ENCODE data around the gene NECAB2.

- no peak for TF ChIP-seq CTCF (IDR thresholded peaks at IDR 0.05)
- TF ChIP-seq POLR2AphosphoS5 (IDR thresholded peaks at IDR 0.05), result no peak
- no peak for TF ChIP-seq EP300 (IDR thresholded peaks at IDR 0.05)
These were observed 73.8 kb downstream of the NECAB2 start for GRCh38 chr16:84041881-84042280.
